NCI-H510A (cell line): ENCODE results near the gene ZNF658.
"Not testable (repeated sequence)": the region's sequence is repeated elsewhere in the genome, so short reads cannot be mapped to it uniquely, and the experiment has no call there.

Experiments
- DNase-seq: peaks from one replicate; lab custom pipeline; 2025; lab: John Stamatoyannopoulos, UW

The ZNF658 gene

GRCh38 chr9:66900490-66901131 lies at the start of gene ZNF658:
Gene ZNF658, plus strand, starts transcription at chr9:66900725. Its CDS starts 2,837 bp downstream, at chr9:66903562.
- not testable (repeated sequence) for DNase-seq

- DNase-seq: not testable (repeated sequence)
Measured at GRCh38 chr9:66861732-66862131, 38.8 kb upstream of the ZNF658 start.

- not testable (repeated sequence) for DNase-seq
Measured at GRCh38 chr9:66868660-66869059, 31.9 kb upstream of the ZNF658 start.

- not testable (repeated sequence) for DNase-seq
Measured at GRCh38 chr9:66880605-66881004, 19.9 kb upstream of the ZNF658 start.

GRCh38 chr9:66881847-66882246 lies 18.7 kb upstream of the ZNF658 start:
- not testable (repeated sequence) for DNase-seq

- DNase-seq: not testable (repeated sequence)
Measured at GRCh38 chr9:66890334-66890733, 10.2 kb upstream of the ZNF658 start.

GRCh38 chr9:66901141-66901540 lies 616 bp downstream of the ZNF658 start:
- DNase-seq: not testable (repeated sequence)

- not testable (repeated sequence) for DNase-seq
Measured at GRCh38 chr9:66909560-66909959, 9.0 kb downstream of the ZNF658 start.

GRCh38 chr9:66920072-66920471 lies 19.5 kb downstream of the ZNF658 start:
- DNase-seq: not testable (repeated sequence)

- DNase-seq: not testable (repeated sequence)
Measured at GRCh38 chr9:66936194-66936870, 35.8 kb downstream of the ZNF658 start.

GRCh38 chr9:66937662-66938061 lies 37.1 kb downstream of the ZNF658 start:
- DNase-seq: not testable (repeated sequence)

- not testable (repeated sequence) for DNase-seq
Measured at GRCh38 chr9:66938322-66938721, 37.8 kb downstream of the ZNF658 start.

- not testable (repeated sequence) for DNase-seq
Measured at GRCh38 chr9:66939878-66940830, 39.6 kb downstream of the ZNF658 start.

- DNase-seq: not testable (repeated sequence)
Measured at GRCh38 chr9:66942400-66943155, 42.1 kb downstream of the ZNF658 start.

GRCh38 chr9:66952576-66952975 lies 52.1 kb downstream of the ZNF658 start:
- not testable (repeated sequence) for DNase-seq
